ENCODE data around the gene NKX2-2. TPM values are rescaled to one million over a fixed set of nuclear protein-coding genes. Genes with fewer than 3 reads are reported as not detected.

The NKX2-2 gene
- total RNA-seq, 4 donors from 2014 or later: not detected

DNA sequence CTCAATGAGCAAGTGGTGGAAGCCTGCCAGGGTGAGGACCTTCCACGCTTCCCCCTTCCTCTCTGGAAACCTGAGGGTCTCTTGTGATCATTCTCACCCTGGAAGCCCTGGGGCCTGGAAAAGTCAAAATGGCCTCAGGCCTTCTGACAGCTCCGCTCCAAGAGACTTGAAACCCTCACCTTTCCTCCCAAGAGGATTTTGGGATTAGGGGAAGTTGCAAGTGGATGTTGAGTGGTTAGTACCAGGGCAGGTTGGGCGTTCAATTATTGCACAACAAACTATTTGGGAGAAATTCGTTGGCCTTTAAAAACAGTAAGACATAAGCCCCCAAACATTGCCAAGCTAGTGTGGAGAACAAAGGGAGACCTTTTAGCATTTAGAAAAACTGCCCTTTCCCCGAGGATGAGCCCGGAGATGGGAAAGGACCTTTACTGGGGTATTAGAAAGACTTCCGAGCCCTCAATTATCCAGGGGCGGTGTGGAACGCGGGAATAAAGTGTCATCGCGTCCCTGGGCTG is 4.7 kb downstream of the NKX2-2 start:
- no peak overlapping the region for H3K4me3 ChIP-seq (ENCODE audit: low read depth, poor library complexity, severe bottlenecking)
- no peak for DNase-seq (ENCODE audit: low spot score in 2 of 2)
- TF ChIP-seq, protein P1, sequence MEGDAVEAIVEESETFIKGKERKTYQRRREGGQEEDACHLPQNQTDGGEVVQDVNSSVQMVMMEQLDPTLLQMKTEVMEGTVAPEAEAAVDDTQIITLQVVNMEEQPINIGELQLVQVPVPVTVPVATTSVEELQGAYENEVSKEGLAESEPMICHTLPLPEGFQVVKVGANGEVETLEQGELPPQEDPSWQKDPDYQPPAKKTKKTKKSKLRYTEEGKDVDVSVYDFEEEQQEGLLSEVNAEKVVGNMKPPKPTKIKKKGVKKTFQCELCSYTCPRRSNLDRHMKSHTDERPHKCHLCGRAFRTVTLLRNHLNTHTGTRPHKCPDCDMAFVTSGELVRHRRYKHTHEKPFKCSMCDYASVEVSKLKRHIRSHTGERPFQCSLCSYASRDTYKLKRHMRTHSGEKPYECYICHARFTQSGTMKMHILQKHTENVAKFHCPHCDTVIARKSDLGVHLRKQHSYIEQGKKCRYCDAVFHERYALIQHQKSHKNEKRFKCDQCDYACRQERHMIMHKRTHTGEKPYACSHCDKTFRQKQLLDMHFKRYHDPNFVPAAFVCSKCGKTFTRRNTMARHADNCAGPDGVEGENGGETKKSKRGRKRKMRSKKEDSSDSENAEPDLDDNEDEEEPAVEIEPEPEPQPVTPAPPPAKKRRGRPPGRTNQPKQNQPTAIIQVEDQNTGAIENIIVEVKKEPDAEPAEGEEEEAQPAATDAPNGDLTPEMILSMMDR (IDR thresholded peaks at IDR 0.05): no peak
- TF ChIP-seq POLR2A (IDR thresholded peaks at IDR 0.05): no peak
- intact Hi-C loops (cut with DNase I; ENCODE audit: low total_unique reads): loop anchor here (5.0 kb wide), 1 partner anchor 647 kb away; no protein-coding TSS in a partner anchor
- 4 to 7% methylated on average over 12 of the region's 12 CpGs for WGBS, 2 donors

DNA sequence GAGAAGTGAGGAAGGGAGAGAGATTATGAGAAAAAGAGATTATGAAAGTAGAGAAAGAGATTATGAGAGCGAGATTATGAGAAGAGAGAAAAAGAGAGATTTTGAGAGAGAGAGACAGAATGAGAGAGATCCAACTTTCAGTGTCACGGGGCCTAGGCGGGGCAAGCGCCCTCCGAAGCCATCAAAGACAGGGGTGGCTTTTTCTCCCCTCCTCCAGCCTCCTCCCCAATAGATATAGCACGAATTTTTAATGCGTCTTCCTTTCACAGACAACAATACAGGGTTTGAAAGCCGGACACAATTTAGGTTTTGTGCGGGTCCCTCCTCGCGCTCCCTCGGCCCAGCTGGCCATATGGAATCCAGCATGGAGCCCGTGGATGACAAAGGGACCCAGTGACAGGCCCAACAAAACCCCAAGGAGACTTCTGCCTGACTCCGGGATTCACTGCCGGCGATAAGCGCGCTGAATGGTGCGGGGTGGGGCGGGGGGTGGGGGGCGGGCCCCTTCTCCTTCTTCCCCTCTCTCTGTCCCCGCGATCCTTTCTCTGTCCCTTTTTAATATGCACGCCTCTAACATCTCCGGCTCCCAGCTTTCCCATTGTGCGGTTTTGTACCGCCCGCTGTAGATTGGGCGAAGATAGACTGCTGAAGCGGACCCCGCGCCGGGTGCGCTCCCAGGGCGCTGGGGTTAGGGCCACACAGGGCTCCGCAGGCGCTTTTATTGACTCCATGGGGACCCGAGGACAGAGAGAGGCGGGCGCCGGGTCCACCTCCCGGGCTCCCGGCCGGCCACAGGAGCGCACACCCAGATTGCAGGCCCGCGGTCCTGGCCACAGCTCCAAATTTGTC is 5.4 kb downstream of the NKX2-2 start:
- intact Hi-C loops (cut with DNase I; ENCODE audit: low total_unique reads): loop anchor here (5.0 kb wide), 1 partner anchor 646 kb away; no protein-coding TSS in a partner anchor
- 4 to 7% methylated on average over 43 to 47 of the region's 47 CpGs for WGBS, 2 donors
- DNase-seq (ENCODE audit: low spot score in 2 of 2): no peak

DNA sequence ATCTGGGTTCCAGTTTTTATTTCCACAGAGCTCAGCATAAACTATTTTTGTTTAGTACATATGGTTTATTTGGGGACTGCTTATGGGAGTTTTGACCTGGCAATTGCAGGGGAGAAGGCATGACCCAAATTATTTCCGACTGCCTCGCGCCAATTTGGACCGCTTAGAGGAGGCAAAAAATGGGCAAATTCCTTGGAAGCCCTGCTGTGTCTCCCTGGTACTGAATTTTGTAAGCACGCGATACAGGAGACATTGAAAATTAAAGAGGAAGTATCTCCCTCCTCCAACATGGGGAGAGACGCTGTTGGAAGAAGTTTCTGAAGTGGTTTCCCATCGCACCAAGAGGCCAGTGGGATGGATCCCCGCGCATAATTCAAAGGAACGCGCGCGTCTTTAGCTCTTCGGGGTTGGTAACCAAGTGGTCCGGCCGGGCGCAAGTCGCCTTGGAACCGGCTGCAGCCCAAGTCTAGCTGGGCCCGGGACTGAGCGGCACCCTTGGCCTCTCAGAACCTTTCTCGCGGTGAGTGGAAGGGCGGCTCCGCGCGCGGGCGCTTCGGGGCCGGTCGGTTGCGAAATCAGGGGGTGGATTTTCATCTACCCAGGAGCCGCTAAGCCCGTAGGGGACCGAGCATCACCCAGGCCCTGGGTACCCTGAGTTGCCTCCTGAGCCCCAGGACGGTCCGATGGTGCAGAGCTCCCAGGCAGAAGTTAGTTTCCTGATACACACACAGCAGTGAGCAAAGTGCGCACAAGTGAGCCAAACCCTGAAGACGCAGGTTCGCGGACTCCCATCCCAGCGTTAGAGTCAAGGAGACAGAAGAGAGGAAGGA is 6.2 kb downstream of the NKX2-2 start:
- DNase-seq (ENCODE audit: low spot score in 2 of 2): no peak
- TF ChIP-seq, protein P1 (IDR thresholded peaks at IDR 0.05): no peak
- no peak for TF ChIP-seq POLR2A (IDR thresholded peaks at IDR 0.05)
- no peak overlapping the region for H3K4me3 ChIP-seq (ENCODE audit: low read depth, poor library complexity, severe bottlenecking)
- WGBS, 2 donors: 7 to 11% methylated on average over 29 to 44 of the region's 44 CpGs
- intact Hi-C loops (cut with DNase I; ENCODE audit: low total_unique reads): loop anchor here (5.0 kb wide), 1 partner anchor 645 kb away; no protein-coding TSS in a partner anchor

More for the DNA sequence above, 5.4 kb downstream of the NKX2-2 start:
- H3K4me3 ChIP-seq (ENCODE audit: low read depth, poor library complexity, severe bottlenecking): no peak overlapping the region
- TF ChIP-seq POLR2A (IDR thresholded peaks at IDR 0.05): no peak
- TF ChIP-seq, protein P1 (IDR thresholded peaks at IDR 0.05): no peak

DNA sequence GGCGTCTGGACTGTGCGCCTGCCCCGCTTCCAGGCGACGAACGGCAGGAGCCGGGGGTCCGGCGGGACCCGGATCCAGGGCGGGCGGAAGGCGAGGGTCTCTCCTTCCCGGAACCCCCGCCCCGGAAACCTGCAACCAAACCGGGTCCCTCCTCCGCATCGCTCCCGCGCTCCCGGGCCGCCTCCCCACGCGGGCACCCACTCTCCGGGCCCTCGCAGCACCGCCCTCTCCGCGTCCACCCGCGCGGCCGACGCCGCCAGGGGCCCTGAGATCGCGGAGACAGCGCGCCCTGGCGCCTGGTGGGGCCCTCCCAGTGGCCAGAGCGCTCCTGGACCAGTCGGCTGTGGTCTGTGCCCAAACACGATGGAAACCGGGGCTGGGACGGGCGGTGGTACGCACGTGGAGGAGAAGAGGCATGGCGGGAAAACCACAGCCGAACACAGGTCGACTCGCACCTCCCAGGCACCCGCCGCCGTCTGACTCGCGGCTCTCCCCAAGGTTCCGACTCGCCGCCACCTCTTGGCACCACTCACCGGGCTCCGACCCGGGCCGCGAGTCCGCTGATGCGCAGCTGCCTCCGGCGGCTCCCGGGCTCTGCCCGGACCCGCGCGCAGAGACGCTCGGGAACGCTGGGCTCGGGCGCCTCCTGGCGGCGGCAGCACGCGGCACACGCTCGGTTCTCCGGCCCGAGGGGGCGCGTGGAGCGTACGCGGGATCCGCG is 7.9 kb downstream of the NKX2-2 start:
- DNase-seq (ENCODE audit: low spot score in 2 of 2): no peak
- WGBS, 2 donors: 2 to 3% methylated on average over 36 to 54 of the region's 95 CpGs
- no peak overlapping the region for H3K4me3 ChIP-seq (ENCODE audit: low read depth, poor library complexity, severe bottlenecking)
- intact Hi-C loops (cut with DNase I; ENCODE audit: low total_unique reads): loop anchor here (5.0 kb wide), 1 partner anchor 644 kb away; no protein-coding TSS in a partner anchor
- no peak for TF ChIP-seq POLR2A (IDR thresholded peaks at IDR 0.05)
- TF ChIP-seq, protein P1 (IDR thresholded peaks at IDR 0.05): no peak

DNA sequence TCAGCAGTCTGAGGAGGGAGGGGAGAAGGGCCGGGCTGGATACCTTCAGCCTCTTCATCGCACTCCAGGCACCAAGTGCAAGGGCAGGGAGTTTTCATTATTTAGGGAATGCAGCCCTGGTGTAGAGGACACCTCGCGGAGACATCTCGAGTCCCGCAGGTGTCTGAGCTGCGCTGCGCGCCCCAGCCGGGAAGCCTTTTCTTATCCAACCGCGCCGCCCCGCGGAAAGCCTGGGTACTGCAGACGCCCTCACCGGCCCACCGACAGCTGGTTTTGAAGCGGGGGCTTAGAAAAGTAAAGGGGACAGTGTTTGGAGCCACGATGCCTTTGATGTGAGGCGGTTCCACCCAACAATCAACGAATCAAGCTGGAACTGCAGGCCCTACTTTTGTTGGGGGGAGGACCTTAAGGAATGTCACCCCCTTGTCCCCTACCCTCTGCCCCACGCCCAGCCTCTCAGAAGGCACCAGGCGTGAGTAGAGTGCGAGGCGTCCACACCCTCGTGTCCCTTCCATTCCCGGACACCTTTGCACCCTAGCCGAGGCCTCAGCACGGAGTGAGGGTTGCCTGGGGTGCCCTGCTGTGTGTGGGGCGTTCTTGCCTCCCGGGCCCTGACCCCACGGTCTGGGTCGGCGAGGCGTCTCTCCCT is 8.6 kb downstream of the NKX2-2 start:
- intact Hi-C loops (cut with DNase I; ENCODE audit: low total_unique reads): loop anchor here (5.0 kb wide), 1 partner anchor 643 kb away; no protein-coding TSS in a partner anchor
- TF ChIP-seq POLR2A (IDR thresholded peaks at IDR 0.05): no peak
- TF ChIP-seq, protein P1 (IDR thresholded peaks at IDR 0.05): peak in 1 of 3 donors; percentile 92
- DNase-seq (ENCODE audit: low spot score in 2 of 2): peak in 1 of 2 donors; percentile 40
- H3K4me3 ChIP-seq (ENCODE audit: low read depth, poor library complexity, severe bottlenecking): no peak overlapping the region
- WGBS, 2 donors: 1 to 3% methylated on average over 19 to 26 of the region's 36 CpGs

Data from lower leg skin (tissue), 4 donors.